GM03348 (cell line): ENCODE measurements around the gene HIGD1A.

Source experiments
- DNase-seq: peaks from one replicate; pipeline ENCODE4 v3.0.0; 2012; ENCODE audit warnings: low spot score

The HIGD1A gene

DNA sequence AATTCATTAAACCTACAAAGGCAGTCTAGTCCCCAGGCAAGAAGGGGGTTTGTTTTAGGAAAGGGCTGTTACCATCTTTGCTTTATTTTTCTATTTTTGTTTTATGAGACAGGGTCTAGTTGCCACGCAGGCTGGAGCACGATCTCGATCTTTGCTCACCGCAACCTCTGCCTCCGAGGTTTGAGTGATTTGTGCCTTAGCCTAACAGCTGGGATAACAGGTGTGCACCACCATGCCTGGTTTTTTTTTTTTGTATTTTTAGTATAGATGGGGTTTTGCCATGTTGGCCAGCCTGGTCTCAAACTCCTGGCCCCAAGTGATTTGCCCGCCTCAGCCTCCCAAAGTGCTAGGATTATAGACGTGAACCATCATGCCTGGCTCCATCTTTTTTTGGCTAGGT lies 4.9 kb downstream of the HIGD1A start:
- DNase-seq: no peak

GRCh38 chr3:42796332-42796885 lies 7.9 kb downstream of the HIGD1A start:
- DNase-seq: no peak

DNA sequence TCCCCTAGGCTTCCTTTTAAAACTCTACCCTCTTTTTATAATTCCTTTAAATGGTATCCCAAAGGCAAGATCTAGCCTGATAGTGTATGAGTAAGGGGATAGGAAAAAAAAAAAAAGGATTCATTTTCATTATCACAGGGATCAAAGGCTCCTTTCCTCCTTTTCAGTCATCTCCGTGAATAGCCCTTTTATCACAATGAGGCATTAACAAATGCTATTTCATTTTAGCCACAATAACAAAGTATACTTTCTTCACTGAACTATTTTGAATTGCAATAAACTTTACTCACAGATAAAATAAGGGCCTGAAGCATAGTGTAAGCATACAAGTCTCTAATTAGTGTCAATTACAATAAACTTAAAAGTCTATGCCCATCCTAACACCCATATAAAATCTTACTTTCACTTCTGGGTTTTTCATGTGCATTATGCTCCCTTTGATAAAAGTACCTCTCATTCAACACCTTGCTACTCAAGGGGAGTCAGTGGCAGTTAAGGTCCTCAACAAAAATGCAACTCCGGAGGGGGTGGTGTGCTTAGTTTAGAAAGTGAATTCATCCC lies 8.6 kb downstream of the HIGD1A start:
- no peak for DNase-seq

GRCh38 chr3:42790714-42791229 lies 13.5 kb downstream of the HIGD1A start:
- no peak for DNase-seq

DNA sequence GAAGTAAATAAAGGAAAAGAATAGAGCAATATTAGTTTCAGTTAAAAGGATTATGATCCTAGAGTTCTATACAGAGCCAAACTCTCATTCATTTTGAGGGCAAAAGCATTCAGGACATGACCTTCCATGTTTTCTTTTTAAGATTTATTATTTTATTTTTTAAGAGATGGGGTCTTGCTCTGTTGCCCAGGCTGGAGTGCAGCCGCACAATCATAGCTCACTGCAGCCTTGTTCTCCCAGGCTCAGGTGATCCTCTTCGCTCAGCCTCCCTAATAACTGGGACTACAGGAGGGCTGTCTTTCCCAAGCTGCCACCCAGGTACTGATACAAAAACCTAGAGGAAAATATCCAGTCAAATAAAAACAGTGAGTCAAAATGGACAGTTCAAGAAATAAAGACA lies 17.7 kb downstream of the HIGD1A start:
- DNase-seq: no peak

DNA sequence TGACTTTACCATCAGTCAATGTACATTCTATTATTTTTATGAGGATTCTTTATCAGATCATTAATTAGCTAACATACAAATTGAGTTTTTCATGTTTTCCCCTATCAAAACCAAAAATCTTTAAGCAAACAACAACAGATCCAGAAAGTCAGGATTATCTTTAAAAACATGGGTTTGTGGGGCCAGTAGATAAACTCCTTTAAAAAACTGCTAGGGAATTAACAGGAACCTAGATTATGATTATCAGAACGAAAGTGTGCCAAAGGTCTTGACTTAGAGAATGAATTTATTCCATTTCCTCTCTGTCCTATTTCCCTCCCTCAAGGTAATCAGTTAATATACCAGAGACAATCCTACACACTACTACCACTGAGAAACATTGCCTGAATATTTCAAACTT lies 18.1 kb downstream of the HIGD1A start:
- DNase-seq: no peak

- peak; percentile 75 for DNase-seq
Observed at GRCh38 chr3:42780892-42781700, 23.2 kb downstream of the HIGD1A start.

DNA sequence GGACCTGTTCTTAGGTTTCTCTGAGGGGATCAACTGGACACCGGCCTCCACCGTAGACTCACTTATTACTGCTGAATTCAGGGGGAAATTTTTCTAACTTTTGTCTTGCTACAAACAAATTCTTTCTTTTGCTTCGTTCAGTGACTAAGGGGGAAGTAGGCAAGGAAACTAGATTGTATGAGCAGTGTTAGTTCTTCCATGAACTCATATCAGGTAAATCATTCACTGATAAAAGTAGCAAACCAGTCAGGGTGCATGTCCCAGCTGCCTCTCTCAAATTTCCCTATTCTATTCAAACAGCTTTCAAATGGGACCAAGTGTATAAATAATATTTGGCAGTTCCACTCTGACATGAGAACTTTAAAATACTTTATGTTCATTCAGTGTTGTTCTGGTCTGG lies 23.9 kb downstream of the HIGD1A start:
- DNase-seq: no peak

GRCh38 chr3:42778644-42779043 lies 25.6 kb downstream of the HIGD1A start:
- DNase-seq: no peak

DNA sequence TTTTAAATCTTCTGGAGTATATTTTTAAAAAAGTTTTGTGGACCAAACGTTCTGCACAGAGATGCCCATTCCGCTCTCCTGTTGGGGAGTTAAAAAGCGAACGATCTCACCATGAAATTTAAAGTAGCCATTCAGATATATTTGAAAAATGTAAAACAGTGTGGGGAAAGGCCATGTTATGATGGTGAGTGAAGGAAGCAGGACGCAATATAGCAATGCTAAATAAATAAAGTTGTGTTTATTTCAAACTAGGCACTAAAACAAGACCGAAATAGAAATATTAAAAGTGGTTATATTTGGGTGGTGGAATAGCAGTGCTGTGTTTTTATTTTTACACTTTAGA lies 30.9 kb downstream of the HIGD1A start:
- DNase-seq: no peak

GRCh38 chr3:42772670-42773408 lies 31.5 kb downstream of the HIGD1A start, which contains the start of gene CCDC13:
Gene CCDC13, minus strand, starts transcription at chr3:42773253. Its CDS starts 14,908 bp downstream, at chr3:42758345.
- peak; percentile 92 for DNase-seq

DNA sequence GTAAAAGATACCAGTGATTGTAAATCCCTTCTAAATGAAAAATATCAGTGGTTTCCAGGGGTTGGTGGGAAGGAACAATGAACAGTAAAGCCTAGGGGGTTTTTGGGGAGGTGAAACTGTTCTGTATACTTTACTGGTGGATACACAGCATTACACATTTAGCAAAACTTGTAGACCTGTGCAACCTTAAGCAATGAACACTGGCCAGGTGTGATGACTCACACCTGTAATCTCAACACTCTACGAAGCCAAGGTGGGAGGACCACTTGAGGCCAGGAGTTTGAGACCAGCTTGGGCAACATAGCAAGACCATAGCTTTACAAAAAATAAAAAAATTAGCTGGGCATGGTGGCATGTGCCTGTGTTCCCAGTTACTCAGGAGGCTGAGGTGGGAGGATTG lies 33.0 kb downstream of the HIGD1A start:
- DNase-seq: no peak

GRCh38 chr3:42769477-42770131 lies 34.7 kb downstream of the HIGD1A start:
- no peak for DNase-seq

GRCh38 chr3:42764561-42765295 lies 39.6 kb downstream of the HIGD1A start:
- DNase-seq: no peak

GRCh38 chr3:42764115-42764514 lies 40.2 kb downstream of the HIGD1A start:
- DNase-seq: no peak

- DNase-seq: no peak
Observed at GRCh38 chr3:42763021-42763420, 41.3 kb downstream of the HIGD1A start.

- peak; percentile 33 for DNase-seq
Observed at GRCh38 chr3:42762046-42762724, 42.1 kb downstream of the HIGD1A start.

DNA sequence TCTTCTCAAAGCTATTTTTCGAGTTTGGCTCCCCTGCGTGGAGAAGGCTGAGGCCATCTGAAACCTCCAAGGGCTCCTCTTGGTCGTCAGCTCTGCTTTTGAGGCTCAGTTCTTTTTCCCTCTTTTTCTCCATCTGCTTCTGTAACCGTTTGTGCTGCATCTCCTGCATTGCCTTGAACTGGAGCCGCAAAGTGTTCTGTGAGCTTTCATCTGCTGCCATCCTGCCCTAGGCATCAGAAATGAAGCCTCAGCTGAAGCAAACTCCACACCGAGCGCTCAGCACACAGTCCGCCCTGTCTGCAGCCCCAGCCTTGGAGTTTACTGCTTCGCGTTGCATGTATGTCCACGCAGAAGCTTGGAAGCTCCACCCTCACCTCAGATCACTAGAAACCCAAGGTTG lies 46.2 kb downstream of the HIGD1A start:
- no peak for DNase-seq

GRCh38 chr3:42756681-42757213 lies 47.5 kb downstream of the HIGD1A start:
- DNase-seq: no peak
